ENCODE measurements around the gene SLC22A13.

SLC22A13 gene

DNA sequence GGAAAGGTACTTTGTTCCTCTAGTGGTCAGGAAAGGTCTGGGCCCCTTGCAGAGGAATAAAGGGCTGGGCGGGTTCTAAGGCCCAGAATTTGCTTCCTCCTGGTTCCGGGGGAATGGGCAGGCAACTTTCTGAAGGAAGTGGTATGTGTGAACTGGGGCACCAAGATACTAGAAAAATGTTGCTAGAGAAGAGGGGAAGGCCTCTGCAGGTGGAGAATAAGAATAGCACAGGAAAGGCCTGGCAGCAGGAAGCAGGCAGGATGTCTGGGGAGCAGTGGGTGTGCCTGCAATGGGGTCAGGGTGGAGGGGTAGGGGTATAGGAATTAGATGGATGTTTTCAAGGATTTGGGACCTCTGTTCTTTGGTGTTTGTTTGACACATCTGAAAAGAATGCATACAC is 2.0 kb downstream of the SLC22A13 start:
- H3K27ac ChIP-seq (ENCODE audit: low read length): no peak overlapping the region

DNA sequence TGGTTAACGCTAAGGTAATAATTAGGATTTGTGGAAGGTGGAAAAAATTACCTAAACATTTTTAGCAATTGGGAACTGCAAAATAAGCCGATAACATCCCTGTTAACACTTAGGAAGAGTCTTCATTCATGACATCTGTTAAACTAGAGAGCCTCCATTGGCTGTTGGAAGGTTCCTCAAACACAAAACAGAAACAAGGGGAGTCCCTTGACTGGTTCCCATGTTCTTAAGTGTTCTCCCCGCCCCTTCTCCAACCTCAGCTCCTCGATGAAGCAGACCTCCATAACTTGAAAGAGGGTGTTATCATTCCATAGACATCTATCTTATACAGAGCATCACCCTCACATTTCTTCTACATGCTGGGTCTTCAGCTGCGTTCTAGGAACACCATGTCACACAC is 2.5 kb downstream of the SLC22A13 start:
- Histone ChIP-seq H3K27me3 (ENCODE audit: low read depth, low read length) (no peaks in the 10 kb centered on the region), H3K79me2 (ENCODE audit: low read length) (no peaks in the 10 kb centered on the region), H3K9ac (ENCODE audit: low read length) (no peak overlapping the region), H3K4me2 (ENCODE audit: low read length) (peak overlapping the region; percentile 5; the same call in 1 of the 2 replicates), H4K20me1 (ENCODE audit: insufficient read depth, low read length) (no peaks in the 10 kb centered on the region), H3K9me3 (ENCODE audit: insufficient read depth, low read length) (no peaks in the 10 kb centered on the region), H3K4me3 (ENCODE audit: low read length) (no peak overlapping the region), H3K36me3 (replicated peaks; ENCODE audit: low read depth, low read length) (no peaks in the 10 kb centered on the region), H2AFZ (ENCODE audit: low read depth, low read length) (no peak overlapping the region), H3K27ac (ENCODE audit: low read length) (no peak overlapping the region), H3K4me1 (ENCODE audit: low read length) (peaks cover 17% of the 10 kb centered on the region)
- no peak for TF ChIP-seq EZH2phosphoT487 (IDR thresholded peaks at IDR 0.05; ENCODE audit: low read depth)
- TF ChIP-seq, protein P1, sequence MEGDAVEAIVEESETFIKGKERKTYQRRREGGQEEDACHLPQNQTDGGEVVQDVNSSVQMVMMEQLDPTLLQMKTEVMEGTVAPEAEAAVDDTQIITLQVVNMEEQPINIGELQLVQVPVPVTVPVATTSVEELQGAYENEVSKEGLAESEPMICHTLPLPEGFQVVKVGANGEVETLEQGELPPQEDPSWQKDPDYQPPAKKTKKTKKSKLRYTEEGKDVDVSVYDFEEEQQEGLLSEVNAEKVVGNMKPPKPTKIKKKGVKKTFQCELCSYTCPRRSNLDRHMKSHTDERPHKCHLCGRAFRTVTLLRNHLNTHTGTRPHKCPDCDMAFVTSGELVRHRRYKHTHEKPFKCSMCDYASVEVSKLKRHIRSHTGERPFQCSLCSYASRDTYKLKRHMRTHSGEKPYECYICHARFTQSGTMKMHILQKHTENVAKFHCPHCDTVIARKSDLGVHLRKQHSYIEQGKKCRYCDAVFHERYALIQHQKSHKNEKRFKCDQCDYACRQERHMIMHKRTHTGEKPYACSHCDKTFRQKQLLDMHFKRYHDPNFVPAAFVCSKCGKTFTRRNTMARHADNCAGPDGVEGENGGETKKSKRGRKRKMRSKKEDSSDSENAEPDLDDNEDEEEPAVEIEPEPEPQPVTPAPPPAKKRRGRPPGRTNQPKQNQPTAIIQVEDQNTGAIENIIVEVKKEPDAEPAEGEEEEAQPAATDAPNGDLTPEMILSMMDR (IDR thresholded peaks at IDR 0.05; ENCODE audit: low read depth, low read length): no peak

More for the DNA sequence above, 2.0 kb downstream of the SLC22A13 start:
- Histone ChIP-seq H3K4me2 (ENCODE audit: low read length) (no peak overlapping the region), H3K27me3 (ENCODE audit: low read depth, low read length) (no peaks in the 10 kb centered on the region), H3K9me3 (ENCODE audit: insufficient read depth, low read length) (no peaks in the 10 kb centered on the region), H3K36me3 (replicated peaks; ENCODE audit: low read depth, low read length) (no peaks in the 10 kb centered on the region), H3K4me3 (ENCODE audit: low read length) (no peak overlapping the region), H4K20me1 (ENCODE audit: insufficient read depth, low read length) (no peaks in the 10 kb centered on the region), H3K4me1 (ENCODE audit: low read length) (peaks cover 17% of the 10 kb centered on the region), H3K9ac (ENCODE audit: low read length) (no peak overlapping the region), H3K79me2 (ENCODE audit: low read length) (no peaks in the 10 kb centered on the region), H2AFZ (ENCODE audit: low read depth, low read length) (no peak overlapping the region)
- TF ChIP-seq, protein P1 (IDR thresholded peaks at IDR 0.05; ENCODE audit: low read depth, low read length): no peak
- TF ChIP-seq EZH2phosphoT487 (IDR thresholded peaks at IDR 0.05; ENCODE audit: low read depth): no peak

DNA sequence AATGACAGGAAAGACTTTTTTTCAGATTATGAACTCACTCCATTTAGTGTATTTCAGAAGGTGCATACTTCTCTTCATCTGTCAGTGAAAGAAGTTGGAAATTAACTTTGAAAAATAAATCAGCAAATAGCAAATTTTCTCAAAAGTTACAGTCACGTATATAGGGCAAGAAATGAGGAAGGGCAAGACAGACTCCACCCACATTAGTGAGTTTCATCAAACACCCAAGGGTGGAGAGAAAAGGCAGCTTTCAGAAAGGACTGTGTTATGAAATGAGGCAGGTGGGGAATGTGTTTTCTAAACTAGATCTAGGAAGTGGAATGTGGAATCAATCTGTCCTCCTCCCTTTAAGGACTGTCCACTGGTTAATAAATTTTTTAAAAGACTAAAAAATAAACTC is 2.9 kb downstream of the SLC22A13 start:
- Histone ChIP-seq H3K4me3 (ENCODE audit: low read length) (no peak overlapping the region), H3K9me3 (ENCODE audit: insufficient read depth, low read length) (no peaks in the 10 kb centered on the region), H3K9ac (ENCODE audit: low read length) (no peak overlapping the region), H3K79me2 (ENCODE audit: low read length) (no peaks in the 10 kb centered on the region), H2AFZ (ENCODE audit: low read depth, low read length) (no peak overlapping the region), H3K27ac (ENCODE audit: low read length) (no peak overlapping the region), H3K4me2 (ENCODE audit: low read length) (peak overlapping the region; percentile 5), H3K4me1 (ENCODE audit: low read length) (peaks cover 17% of the 10 kb centered on the region), H3K36me3 (replicated peaks; ENCODE audit: low read depth, low read length) (no peaks in the 10 kb centered on the region), H4K20me1 (ENCODE audit: insufficient read depth, low read length) (no peaks in the 10 kb centered on the region), H3K27me3 (ENCODE audit: low read depth, low read length) (no peaks in the 10 kb centered on the region)
- TF ChIP-seq, protein P1 (IDR thresholded peaks at IDR 0.05; ENCODE audit: low read depth, low read length): no peak
- no peak for TF ChIP-seq EZH2phosphoT487 (IDR thresholded peaks at IDR 0.05; ENCODE audit: low read depth)

DNA sequence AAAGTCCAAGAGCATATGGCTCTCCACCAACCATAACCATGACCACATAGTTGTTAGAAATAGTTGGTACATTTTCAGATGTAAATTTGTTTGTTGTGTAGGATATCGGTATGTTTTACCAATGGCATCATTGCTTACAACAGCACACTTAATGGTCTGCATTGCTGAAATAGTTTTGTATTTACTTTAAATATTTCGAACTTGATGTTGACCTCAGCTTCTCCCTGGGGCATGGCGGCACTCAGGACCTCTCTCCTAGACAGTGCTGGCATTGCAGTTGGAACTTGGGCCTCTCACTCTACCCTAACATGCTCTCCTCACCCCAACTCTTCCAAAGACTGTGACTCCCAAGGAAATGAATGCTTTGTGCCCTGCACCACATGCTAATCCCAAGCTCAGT is 5.0 kb downstream of the SLC22A13 start:
- no peaks in the 10 kb centered on the region for H3K79me2 ChIP-seq (ENCODE audit: low read length)
- H3K4me2 ChIP-seq (ENCODE audit: low read length): no peak overlapping the region
- no peak overlapping the region for H3K4me3 ChIP-seq (ENCODE audit: low read length)
- H3K36me3 ChIP-seq (replicated peaks; ENCODE audit: low read depth, low read length): no peaks in the 10 kb centered on the region
- H3K9me3 ChIP-seq (ENCODE audit: insufficient read depth, low read length): no peaks in the 10 kb centered on the region
- H2AFZ ChIP-seq (ENCODE audit: low read depth, low read length): no peak overlapping the region
- no peaks in the 10 kb centered on the region for H4K20me1 ChIP-seq (ENCODE audit: insufficient read depth, low read length)
- TF ChIP-seq, protein P1 (IDR thresholded peaks at IDR 0.05; ENCODE audit: low read depth, low read length): no peak
- no peak for TF ChIP-seq EZH2phosphoT487 (IDR thresholded peaks at IDR 0.05; ENCODE audit: low read depth)
- H3K27me3 ChIP-seq (ENCODE audit: low read depth, low read length): no peaks in the 10 kb centered on the region
- H3K27ac ChIP-seq (ENCODE audit: low read length): no peak overlapping the region
- no peak overlapping the region for H3K9ac ChIP-seq (ENCODE audit: low read length)
- H3K4me1 ChIP-seq (ENCODE audit: low read length): peaks cover 17% of the 10 kb centered on the region

Data from OCI-LY3 (cell line).